Spleen (tissue), 11 donors: ENCODE results near the gene TBC1D9B. TPM values are rescaled to one million over a fixed set of nuclear protein-coding genes. Genes with fewer than 3 reads are reported as not detected.

ENCODE experiments used
- DNase-seq: peaks from one replicate; pipeline ENCODE4 v3.0.0-alpha.2; 2020
- H3K27ac ChIP-seq, 8 donors: fragments of 200-600 bp; sonication (generic) in 7 of 8; 1 replicate in 4 of 8; 2 replicates in 4 of 8; pipeline versions ENCODE4 v1.5.0 to v1.8.0; 2016 to 2021; ENCODE audit warnings: inconsistent platforms in 4 of 8, mild to moderate bottlenecking in 4 of 8, moderate library complexity in 1 of 8
- H3K27me3 ChIP-seq, 7 donors: fragments of 200-600 bp; sonication (generic) in 6 of 7; replicated peaks in 1 of 7; 1 replicate in 4 of 7; 2 replicates in 3 of 7; pipeline versions ENCODE4 v1.5.0 to v1.8.0; 2016 to 2021; ENCODE audit warnings: inconsistent platforms in 3 of 7, mild to moderate bottlenecking in 1 of 7
- H3K36me3 ChIP-seq, 6 donors: fragments of 200-600 bp; sonication (generic) in 5 of 6; 1 replicate in 4 of 6; 2 replicates in 2 of 6; pipeline versions ENCODE4 v1.5.0 to v1.8.0; 2016 to 2021; ENCODE audit warnings: inconsistent platforms in 2 of 6
- H3K4me1 ChIP-seq, 6 donors: fragments of 200-600 bp; sonication (generic) in 5 of 6; 1 replicate in 3 of 6; 2 replicates in 3 of 6; pipeline versions ENCODE4 v1.5.0 to v1.8.0; 2016 to 2021; ENCODE audit warnings: inconsistent platforms in 3 of 6
- H3K4me3 ChIP-seq, 8 donors: fragments of 200-600 bp; sonication (generic) in 7 of 8; 1 replicate in 4 of 8; 2 replicates in 4 of 8; pipeline versions ENCODE4 v1.5.0 to v1.8.0; 2016 to 2021; ENCODE audit warnings: inconsistent platforms in 4 of 8, mild to moderate bottlenecking in 4 of 8, moderate library complexity in 2 of 8
- H3K9me3 ChIP-seq, 8 donors: fragments of 200-600 bp; sonication (generic) in 7 of 8; 1 replicate in 4 of 8; 2 replicates in 4 of 8; pipeline versions ENCODE4 v1.5.0 to v1.8.0; 2016 to 2021; ENCODE audit warnings: inconsistent platforms in 4 of 8
- CTCF ChIP-seq, 11 experiments: fragments of 200-600 bp in 7 of 11; fragments of 450-650 bp in 4 of 11; sonication (generic) in 4 of 11; IDR thresholded peaks in 8 of 11; conservative IDR thresholded peaks in 3 of 11; 1 replicate in 7 of 11; 2 replicates in 4 of 11; pipeline versions ENCODE4 v1.4.0 to v1.8.0; 2016 to 2021; ENCODE audit warnings: antibody characterized with exemption in 11 of 11, inconsistent platforms in 4 of 11, mild to moderate bottlenecking in 1 of 11
- POLR2A ChIP-seq, 3 donors: fragments of 450-650 bp; IDR thresholded peaks; one replicate each; pipeline ENCODE4 v1.5.1; 2017; ENCODE audit warnings: antibody characterized with exemption in 3 of 3, mild to moderate bottlenecking in 1 of 3
- POLR2AphosphoS5 ChIP-seq, 3 donors: sonication (generic); formaldehyde crosslinking; IDR thresholded peaks; one replicate each; pipeline ENCODE4 v1.5.1; 2017; ENCODE audit warnings: antibody characterized with exemption in 3 of 3
- WGBS, 5 donors: extraction: QIAGEN DNeasy Blood & Tissue Kit in 3 of 5; methylation state at CpG; one replicate each; pipeline versions ENCODE4 v1.1.5 to v1.1.7; 2013 to 2018; 5-methylcytosine and 5-hydroxymethylcytosine counted together
- intact Hi-C: fragments of 100-400 bp; cut with DNase I; formaldehyde crosslinking; loops from one replicate; pipeline ENCODE4 v1.15.0; 2023; ENCODE audit warnings: low total_unique reads
- polyA plus RNA-seq, 3 donors: library from polyadenylated mRNA; stranded (reverse); fragments of 200-250 nt; gene quantifications; one replicate each; pipeline ENCODE4 v1.2.1, GENCODE V29; 2013
- total RNA-seq, 7 donors: library from RNA; depleted of rRNA in 3 of 7; stranded (reverse); fragments of >200 nt in 3 of 7; fragmentation: NEBNext Ultra II Directional in 4 of 7; extraction: Animal tissue kit (Norgen Biotek cat#: 25700) in 4 of 7; gene quantifications; one replicate each; pipeline versions ENCODE4 v1.1.0 to v1.2.1, GENCODE V29; 2016 to 2021
- donor health status: healthy with polysubstance abuse.
- donor health status: DM: no; HTN: no; CAD: no; lungs with moderate emphysema.
- donor health status: DM: no; HTN: no; CAD: no.
- donor health status: Bipolar disorder and iron deficiency.
- donor health status: healthy.
- donor health status: DM: no; HTN: no; CAD: no.
- donor health status: DM: yes; HTN: yes; CAD: no.

TBC1D9B gene
- total and polyA plus RNA-seq, 10 donors = 29.5 to 140 (median 109) TPM

- intact Hi-C loops = no loop called here
- Histone ChIP-seq H3K4me1 (peaks cover 45 to 92% (median 77%) of the 10 kb centered on the region in 6 donors), H3K9me3 (no peaks in the 10 kb centered on the region), H3K36me3 (peaks cover 0 to 52% (median 45%) of the 10 kb centered on the region in 6 donors), H3K27ac (peak overlapping the region in 7 of 8 donors; percentile 97 to 100 (median 100)), H3K4me3 (peak overlapping the region; percentile 89 to 97 (median 94)), H3K27me3 (peaks cover 0 to 6% (median 0%) of the 10 kb centered on the region in 7 donors)
- DNase-seq = no peak
- TF ChIP-seq POLR2A (IDR thresholded peaks at IDR 0.05) = no peak
- no peak for TF ChIP-seq POLR2AphosphoS5 (IDR thresholded peaks at IDR 0.05)
- no peak for TF ChIP-seq CTCF (IDR thresholded peaks at IDR 0.05 in 8 of 11, conservative IDR thresholded peaks at IDR 0.05 in 3 of 11)
- 46 to 72% (median 65%) methylated on average over 3 of the region's 3 CpGs for whole genome bisulfite sequencing, 5 donors
These were observed 85.7 kb downstream of the TBC1D9B start for GRCh38 chr5:179822059-179822432.

GRCh38 chr5:179821298-179822058, 86.2 kb downstream of the TBC1D9B start:
- Histone ChIP-seq H3K4me1 (peaks cover 46 to 92% (median 81%) of the 10 kb centered on the region in 6 donors), H3K4me3 (peak overlapping the region; percentile 89 to 97 (median 94)), H3K9me3 (no peaks in the 10 kb centered on the region), H3K27ac (peak overlapping the region; percentile 86 to 100 (median 100)), H3K27me3 (peaks cover 0 to 11% (median 0%) of the 10 kb centered on the region in 7 donors), H3K36me3 (peaks cover 0 to 47% (median 39%) of the 10 kb centered on the region in 6 donors)
- intact Hi-C loops = no loop called here
- 0 to 2% (median 0%) methylated on average over 26 to 54 of the region's 54 CpGs for WGBS, 5 donors
- peak; percentile 97 to 98 (median 98) for TF ChIP-seq POLR2AphosphoS5 (IDR thresholded peaks at IDR 0.05)
- TF ChIP-seq CTCF (IDR thresholded peaks at IDR 0.05 in 8 of 11, conservative IDR thresholded peaks at IDR 0.05 in 3 of 11) = peak in 5 of 11 experiments; percentile 15 to 31 (median 21)
- peak; percentile 7 to 93 (median 75) for TF ChIP-seq POLR2A (IDR thresholded peaks at IDR 0.05)
- peak; percentile 98 for DNase-seq

GRCh38 chr5:179820483-179821297, 87.0 kb downstream of the TBC1D9B start, which contains the start of gene SQSTM1:
Gene SQSTM1 (plus strand): TSS chr5:179820905. CDS start chr5:179820937, 32 bp downstream.
- peak within 1 kb of the TSS; percentile 86 to 100 (median 100) for H3K27ac ChIP-seq
- 0 to 1% (median 1%) methylated on average over 36 to 81 of the region's 81 CpGs for WGBS, 5 donors
- peaks cover 46 to 88% (median 81%) of the 10 kb centered on the region in 6 donors for H3K4me1 ChIP-seq
- peak; percentile 97 for DNase-seq
- TF ChIP-seq POLR2AphosphoS5 (IDR thresholded peaks at IDR 0.05) = peak; percentile 100
- TF ChIP-seq POLR2A (IDR thresholded peaks at IDR 0.05) = peak; percentile 95 to 98 (median 97)
- TF ChIP-seq CTCF (IDR thresholded peaks at IDR 0.05 in 8 of 11, conservative IDR thresholded peaks at IDR 0.05 in 3 of 11) = peak in 4 of 11 experiments; percentile 15 to 51 (median 42)
- peak within 1 kb of the TSS; percentile 89 to 97 (median 94) for H3K4me3 ChIP-seq
- H3K36me3 ChIP-seq = peaks cover 0 to 39% (median 31%) of the 10 kb centered on the region in 6 donors
- intact Hi-C loops = no loop called here
- H3K27me3 ChIP-seq = peaks cover 0 to 12% (median 0%) of the 10 kb centered on the region in 7 donors
- no peaks in the 10 kb centered on the region for H3K9me3 ChIP-seq
